ENCODE measurements around the gene DNM3.

Gene DNM3

DNA sequence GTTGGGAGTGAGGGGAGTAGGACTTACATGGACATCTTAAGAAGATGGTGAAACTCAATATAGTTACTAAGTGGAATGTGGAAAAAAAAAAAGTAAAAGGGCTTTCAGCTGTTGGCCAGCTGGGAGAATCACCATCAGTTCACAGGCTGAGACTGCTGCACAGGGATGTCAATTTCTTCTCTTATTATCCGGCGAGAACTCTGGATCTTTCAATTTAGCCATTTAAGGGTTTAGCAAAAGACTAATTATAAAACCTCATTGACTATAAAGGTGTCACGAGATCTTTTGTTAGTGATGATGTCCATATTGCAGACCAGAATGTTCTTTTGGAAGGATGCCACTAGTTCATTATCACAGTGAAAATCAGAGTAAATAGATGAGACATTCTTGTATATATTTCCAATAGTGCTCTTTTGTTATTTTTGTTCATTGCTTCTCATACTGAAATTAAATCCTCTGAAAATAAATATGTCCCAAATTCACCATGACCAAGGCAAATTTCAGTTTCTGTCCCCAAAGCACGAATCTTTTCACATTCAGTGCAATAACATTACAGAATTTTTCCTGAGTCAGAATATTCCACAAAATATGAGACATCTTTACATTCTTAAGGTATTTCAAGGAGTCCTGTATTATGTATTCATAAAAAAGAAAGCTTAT is 266.1 kb downstream of the DNM3 start:
- no peak for DNase-seq (ENCODE audit: low read depth)

- no peak for DNase-seq (ENCODE audit: low read depth)
Observed at GRCh38 chr1:172108161-172108893, 267.0 kb downstream of the DNM3 start.

- DNase-seq (ENCODE audit: low read depth): no peak
Observed at GRCh38 chr1:172109359-172109758, 268.1 kb downstream of the DNM3 start.

DNA sequence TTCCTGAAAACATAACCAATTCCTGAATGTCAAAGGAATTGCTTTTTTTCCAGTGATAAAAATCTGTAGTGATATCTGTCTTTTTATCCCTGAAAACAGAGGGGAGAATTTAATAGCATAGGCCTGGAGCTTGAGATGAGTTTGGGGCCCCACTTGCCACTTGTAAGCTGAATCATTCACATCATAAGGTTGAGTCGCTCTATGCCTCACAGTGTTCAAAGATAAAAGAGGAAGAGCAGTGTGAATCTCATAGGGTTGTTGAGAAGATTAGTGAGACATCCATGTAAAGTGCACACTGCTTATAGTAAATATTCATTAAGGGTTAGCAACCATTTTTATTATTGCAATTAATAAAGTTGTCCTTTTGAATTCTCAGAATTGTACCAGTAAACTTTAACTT is 271.3 kb downstream of the DNM3 start:
- no peak for DNase-seq (ENCODE audit: low read depth)

GRCh38 chr1:172117800-172118199 is 276.5 kb downstream of the DNM3 start:
- no peak for DNase-seq (ENCODE audit: low read depth)

- DNase-seq (ENCODE audit: low read depth): no peak
Observed at GRCh38 chr1:172118618-172119017, 277.3 kb downstream of the DNM3 start.

GRCh38 chr1:172119184-172119583 is 277.9 kb downstream of the DNM3 start:
- DNase-seq (ENCODE audit: low read depth): no peak

- no peak for DNase-seq (ENCODE audit: low read depth)
Observed at GRCh38 chr1:172120381-172120780, 279.1 kb downstream of the DNM3 start.

- no peak for DNase-seq (ENCODE audit: low read depth)
Observed at GRCh38 chr1:172121081-172121717, 279.9 kb downstream of the DNM3 start.

GRCh38 chr1:172122381-172122780 is 281.1 kb downstream of the DNM3 start:
- no peak for DNase-seq (ENCODE audit: low read depth)

GRCh38 chr1:172125250-172125649 is 284.0 kb downstream of the DNM3 start:
- no peak for DNase-seq (ENCODE audit: low read depth)

GRCh38 chr1:172125812-172126430 is 284.6 kb downstream of the DNM3 start:
- no peak for DNase-seq (ENCODE audit: low read depth)

- DNase-seq (ENCODE audit: low read depth): no peak
Observed at GRCh38 chr1:172132836-172133235, 291.5 kb downstream of the DNM3 start.

GRCh38 chr1:172134087-172134731 is 292.9 kb downstream of the DNM3 start:
- no peak for DNase-seq (ENCODE audit: low read depth)

GRCh38 chr1:172135076-172135672 is 293.9 kb downstream of the DNM3 start:
- no peak for DNase-seq (ENCODE audit: low read depth)

- no peak for DNase-seq (ENCODE audit: low read depth)
Observed at GRCh38 chr1:172135978-172136610, 294.8 kb downstream of the DNM3 start.

- no peak for DNase-seq (ENCODE audit: low read depth)
Observed at GRCh38 chr1:172136925-172137324, 295.6 kb downstream of the DNM3 start.

- no peak for DNase-seq (ENCODE audit: low read depth)
Observed at GRCh38 chr1:172137703-172138454, 296.6 kb downstream of the DNM3 start.

DNA sequence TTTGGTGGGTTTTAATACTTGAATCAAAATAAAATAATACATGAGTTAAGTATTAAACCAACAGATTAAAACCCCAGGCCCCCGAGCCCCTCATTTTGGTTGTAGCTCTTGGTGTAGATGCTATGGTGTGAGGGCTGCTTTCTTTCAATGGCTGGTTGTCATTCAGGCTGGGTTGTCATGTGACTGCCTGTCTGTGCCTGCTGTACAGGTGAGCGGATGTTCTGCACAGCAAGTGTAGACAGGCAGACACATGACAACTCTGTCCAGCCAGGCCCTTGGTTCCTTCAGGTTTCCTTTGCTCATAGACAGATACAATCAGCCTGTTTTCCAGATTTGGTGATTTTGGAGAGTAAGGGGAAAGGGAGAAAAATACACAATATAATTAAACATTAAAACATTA is 297.3 kb downstream of the DNM3 start:
- DNase-seq (ENCODE audit: low read depth): no peak

DNA sequence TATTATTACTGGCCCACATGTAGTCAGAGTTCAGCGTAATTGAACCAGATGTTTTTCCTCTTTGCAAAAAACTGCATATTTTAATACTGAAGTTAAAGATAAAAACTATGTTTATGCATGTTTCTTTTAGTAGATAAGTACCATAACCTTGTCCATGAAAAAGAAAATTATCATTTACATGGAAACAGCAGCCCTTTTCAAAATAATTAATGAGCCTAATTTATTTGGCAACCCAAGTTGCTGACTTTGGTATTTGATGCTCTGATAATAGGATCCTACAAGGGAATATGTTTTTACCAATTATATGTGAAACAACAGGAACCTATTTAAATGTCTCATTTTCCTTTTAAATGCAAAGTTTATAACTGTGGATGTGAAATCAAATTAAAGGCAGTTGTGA is 297.9 kb downstream of the DNM3 start:
- DNase-seq (ENCODE audit: low read depth): no peak

GRCh38 chr1:172140072-172140471 is 298.8 kb downstream of the DNM3 start:
- DNase-seq (ENCODE audit: low read depth): no peak
